GM19463 (cell line): ENCODE results near the gene HOXC4.
"Not testable (repeated sequence)": the region's sequence is repeated elsewhere in the genome, so short reads cannot be mapped to it uniquely, and the experiment has no call there.

Source experiments
- ATAC-seq: cut with Tn5 transposase; IDR thresholded peaks from one replicate; pipeline ENCODE4 v1.9.1; 2021; ENCODE audit warnings: mild to moderate bottlenecking, moderate library complexity; ENCODE audit not compliant: unreplicated experiment

Gene HOXC4

DNA sequence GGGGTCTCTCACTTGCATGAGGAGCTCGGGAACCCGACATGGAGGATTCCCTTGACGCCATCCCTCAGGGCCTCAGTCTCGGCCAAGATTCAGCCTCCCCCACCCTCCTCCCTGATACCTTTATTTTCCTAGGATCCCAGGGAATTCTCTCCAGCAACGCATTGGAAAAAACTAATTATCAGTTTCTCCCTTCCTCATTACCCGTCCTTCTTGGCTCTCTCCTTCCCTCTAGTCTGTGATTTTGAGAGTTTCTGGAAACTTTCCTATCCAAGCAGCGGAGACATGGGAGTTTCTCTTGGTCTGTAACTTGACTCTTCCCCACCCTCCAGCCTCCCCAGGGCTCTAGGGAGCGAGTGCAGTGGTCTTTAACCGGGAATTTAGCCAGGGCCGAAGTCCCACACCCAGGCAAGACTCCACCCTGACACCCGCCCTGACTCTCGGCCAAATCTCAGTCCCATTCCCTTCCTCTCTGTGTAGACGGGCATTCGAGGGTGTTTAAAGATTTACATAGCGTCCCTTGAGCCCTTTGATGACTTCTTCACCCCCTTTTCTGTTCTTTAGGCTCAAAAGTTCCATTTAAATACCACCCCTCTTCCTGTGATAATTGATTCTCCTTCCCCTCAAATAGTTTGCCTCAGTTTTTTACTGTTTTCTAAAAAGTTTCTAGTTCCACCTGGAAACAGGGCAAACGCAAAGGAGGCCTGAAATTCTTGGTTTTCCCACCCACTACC is 14.1 kb upstream of the HOXC4 start:
- ATAC-seq: no peak

DNA sequence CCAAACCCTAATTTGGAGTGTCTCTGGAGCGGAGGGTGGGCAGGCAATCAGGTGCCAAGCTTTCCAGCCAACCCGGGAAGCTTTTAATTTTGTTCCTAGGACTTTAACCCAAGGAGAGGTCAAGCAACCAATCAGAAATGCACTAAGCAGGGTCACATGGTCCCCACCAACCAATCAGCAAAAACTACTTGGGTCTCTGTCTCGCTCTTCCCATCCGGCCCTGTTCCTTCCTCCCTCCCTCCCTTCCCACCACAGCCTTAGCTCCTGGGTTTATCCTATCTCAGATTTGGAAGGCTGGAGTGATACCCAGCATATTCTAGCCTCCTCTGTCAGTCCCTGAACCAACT is 13.5 kb upstream of the HOXC4 start:
- ATAC-seq: no peak

DNA sequence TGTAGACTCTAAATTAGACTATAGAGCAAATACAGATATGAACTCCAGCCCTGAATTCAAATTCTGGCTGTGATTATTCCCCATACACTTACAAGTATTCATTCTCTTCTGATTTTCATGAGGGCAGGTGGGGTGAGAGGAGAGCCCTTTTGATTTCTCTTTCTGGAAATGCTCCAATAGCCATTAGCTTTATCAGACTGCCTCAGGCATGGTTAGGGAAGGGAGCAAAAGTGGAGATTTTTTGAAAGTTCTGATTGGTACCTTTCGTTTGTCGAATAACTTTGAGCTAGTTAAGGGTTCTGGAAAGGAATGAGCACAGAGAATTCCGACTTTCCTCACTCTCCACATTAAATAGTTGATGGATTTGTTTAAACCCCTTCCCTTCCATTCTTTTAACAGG is 13.0 kb upstream of the HOXC4 start:
- ATAC-seq: no peak

DNA sequence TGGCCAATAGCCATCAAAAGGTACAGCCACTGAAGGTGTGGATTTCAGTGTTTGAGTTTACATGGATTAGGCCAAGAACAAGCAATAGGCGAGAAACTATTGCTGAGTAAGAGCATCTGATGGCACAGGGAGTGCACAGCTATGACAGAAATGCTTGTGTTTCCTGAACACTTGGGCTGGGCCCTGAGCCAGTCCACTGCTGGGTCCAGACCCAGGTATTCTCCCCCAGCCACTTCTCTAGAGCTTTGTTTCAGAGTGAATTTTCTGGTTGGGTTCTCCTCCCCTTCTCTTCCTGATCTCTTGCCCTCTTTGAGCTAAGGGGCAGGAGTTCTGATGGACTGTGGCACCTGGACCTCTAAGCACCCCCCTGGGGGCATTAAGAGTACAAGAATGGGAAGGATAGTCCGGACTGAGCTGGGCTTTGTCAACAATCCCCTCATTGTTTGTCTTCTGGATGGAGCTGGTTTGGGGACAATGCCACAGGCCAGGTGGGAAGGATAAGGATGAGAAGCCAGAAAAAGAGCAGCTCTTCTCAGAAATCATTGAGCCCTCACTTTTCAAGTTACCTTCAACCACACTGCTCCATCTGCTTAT is 12.4 kb upstream of the HOXC4 start:
- no peak for ATAC-seq

DNA sequence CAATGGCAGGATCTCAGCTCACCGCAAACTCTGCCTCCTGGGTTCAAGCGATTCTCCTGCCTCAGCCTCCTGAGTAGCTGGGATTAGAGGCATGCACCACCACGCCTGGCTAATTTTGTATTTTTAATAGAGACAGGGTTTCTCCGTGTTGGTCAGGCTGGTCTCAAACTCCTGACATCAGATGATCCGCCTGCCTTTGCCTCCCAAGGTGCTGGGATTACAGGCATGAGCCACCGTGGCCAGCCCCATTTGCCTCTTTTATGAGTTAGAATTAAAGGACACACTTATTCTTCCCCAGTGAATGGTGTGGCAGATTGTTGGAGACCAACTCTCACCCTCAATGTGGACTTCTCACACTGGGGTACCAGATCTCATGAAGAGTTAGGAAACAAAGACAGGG is 11.6 kb upstream of the HOXC4 start:
- ATAC-seq: not testable (repeated sequence)

DNA sequence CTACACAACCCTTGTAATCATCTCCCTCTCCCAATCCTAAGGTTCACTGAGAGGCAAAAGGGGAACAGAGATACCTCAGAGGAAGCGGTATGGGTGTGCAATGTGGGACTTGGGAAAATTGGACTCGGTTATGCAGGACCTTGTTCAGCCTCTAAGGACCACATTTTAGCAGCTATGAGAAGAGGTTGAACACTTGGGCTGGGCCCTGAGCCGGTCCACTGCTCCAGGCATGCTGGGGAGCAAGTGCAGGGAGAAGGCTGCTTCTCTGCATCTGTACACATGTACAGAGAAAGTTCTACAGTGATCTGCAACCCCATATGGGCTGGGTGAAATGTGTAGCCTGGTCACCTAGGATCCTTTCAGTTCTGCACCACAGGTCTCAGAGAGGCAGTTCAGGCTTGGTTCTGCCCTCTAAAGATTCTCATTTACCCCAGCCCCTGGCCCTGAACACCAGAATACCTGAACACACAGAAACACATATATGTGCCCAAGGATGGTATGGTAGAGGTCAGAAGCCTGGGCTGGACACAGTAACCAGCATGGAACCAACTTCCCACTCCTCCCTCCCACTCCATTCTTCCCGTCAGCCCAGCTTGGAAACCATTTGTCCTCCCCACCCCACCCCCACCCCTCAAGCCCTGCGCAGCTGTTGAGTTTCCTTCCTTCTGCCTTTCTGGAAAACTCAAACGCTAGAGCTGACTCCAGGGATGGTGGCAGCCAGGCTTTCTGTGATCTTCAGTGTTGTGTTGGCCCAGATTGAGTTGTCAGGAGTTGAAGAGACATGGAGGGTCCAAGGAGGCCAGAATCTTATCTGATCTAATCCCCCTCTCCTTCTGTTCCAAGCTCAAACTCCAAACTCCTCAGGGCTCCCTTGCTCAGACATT is 10.4 kb upstream of the HOXC4 start:
- ATAC-seq: no peak

DNA sequence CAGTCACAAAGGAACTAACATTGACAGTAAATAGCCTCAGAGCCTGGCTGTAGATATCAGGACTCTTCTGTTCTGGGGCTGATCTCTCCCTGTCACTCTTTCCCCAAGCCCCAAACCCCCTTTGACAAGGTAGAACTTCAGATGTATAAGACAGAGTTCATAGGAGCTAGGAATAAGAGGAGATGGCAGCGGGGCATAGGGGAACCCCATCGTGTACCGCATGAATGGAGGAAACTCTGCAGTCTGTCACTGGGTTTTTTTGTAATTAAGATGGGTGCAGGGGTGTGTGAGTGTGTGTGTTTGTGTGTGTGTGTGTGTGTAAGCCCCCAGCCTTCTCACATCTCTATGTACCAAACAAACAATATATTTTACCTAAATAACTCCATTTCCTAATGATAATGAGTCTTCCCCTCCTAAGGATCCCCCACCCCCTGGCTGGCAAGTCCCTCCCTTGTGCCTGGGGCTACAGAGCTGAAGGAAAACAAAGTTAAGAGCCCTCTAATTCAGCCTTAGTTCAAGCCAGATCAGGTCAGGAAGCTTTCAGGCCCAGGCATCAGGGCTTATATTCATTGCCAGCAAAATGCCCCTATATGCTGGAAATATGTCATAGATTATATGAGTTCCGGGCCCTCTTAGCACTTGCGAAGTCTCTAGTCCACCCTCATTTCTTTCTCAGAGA is 9.1 kb upstream of the HOXC4 start:
- ATAC-seq: no peak

DNA sequence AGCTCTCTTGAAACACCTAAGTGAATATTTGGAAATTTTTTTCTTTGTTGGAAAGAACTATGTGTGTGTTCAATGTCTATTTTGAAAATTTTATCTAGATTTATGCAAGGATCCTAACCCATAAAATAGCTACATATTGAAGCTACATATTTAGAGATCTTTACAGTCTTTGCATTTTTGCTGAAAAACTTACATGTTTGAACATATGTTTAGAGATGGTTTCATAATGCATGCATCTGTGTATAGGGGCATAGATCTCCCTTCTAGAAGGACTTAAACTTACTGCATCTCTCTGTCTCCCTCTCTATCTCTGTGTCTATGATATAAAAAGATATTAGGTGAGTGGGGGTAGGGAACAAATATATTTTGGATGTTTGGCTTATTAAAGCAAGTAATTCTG is 8.2 kb upstream of the HOXC4 start:
- no peak for ATAC-seq

DNA sequence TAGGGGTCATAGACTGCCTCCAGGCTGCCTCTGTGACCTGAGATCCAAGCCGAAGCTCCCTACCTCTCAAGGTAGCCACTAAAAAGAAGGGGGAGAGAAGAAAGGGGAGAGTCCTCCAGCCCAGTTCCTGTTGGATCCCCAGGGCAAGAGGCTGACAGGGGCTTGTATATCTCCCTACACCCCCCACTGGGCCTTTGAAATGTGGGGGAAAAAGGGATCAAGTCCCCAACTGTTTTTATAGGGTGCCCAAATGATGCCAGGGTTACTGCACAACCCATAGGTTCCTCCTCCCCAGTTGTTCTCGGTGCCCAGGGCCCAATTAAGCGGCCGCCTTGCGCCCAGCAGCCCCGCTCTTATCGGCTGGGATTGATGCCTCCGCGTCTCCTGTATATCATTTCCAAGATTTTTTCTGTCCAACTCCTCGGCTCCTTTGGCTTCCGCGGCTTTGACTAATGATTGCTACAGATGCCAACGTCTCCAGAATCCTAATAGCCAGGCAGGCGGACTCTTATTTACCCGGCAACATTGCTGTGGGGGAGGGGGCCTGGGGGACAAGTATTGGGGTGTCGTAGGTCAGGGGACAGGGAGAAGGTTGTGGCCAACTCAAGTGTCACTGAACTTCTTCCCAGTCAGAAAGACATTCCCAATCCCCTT is 7.6 kb upstream of the HOXC4 start:
- ATAC-seq: no peak

DNA sequence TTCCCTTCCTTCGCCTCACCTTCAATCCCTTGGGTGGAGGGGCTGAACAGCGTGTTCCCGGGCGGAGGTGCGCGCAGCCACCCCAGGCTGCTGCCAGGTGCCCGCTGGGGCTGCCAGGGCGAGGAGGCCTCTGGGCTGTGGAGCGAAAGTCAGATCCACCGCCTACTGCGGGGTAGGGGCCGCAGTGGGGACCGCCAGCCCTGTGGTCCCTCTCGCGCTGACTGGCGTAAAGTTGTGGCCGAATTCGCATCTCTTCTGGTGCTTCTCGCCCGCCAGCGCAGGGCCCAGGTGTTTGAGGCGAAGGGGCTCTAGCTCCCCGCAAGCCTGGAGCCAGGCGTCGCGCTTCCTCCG is 6.9 kb upstream of the HOXC4 start:
- no peak for ATAC-seq

DNA sequence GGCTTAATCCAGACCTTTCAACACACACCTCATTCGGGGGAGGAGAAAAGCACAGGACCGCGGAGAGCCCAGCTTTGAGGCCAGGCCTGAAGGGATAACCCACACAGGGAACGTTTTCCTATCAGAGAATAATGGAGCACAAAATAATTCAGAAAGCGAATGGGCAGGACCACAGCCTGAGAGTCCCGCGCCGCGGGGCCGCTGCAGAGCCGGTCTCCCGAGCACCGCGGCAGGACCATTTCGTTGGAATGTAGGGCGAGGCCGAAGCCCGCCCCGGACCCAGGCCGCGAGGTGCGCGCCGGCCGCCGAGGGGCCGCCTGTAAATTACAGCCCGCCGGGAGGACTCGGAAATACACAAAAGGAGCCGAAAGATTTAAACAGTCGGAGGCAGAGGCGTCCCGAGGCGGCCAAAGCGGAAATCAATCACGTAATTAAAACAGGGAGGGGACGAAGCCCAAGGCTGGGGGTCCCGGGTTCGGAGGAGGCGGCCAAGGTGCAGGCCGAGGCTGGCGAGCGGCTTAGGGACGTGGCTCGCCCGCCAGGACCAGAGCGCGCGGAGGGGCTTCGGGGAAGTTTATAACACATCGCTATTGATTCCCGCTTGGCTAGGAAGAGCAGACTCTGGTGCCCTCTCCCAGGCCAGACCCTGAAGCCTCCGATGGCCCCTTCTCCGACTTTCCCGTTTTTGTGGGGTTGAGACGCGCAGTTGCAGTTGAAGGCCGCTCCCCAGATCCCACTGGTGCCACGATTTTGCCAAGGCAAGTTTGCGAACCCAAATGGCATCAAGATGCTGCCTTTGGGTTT is 6.3 kb upstream of the HOXC4 start:
- ATAC-seq: no peak

DNA sequence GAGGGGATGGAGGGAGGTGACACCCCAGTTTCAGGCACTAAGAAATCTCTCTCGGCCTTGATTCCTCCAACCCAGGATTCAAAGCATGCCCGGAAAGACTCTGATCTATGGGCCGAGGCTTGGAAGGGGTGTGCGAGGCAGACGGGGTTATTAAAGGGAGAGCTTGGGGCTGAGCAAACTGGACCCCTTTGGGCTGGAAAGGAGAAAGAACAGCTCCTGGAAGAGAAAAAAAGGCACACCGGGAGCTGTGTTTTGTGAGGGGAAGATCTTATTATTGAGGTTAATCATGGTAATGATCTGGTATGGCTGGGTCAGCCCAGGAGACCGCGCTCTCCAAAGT is 5.7 kb upstream of the HOXC4 start:
- ATAC-seq: no peak

DNA sequence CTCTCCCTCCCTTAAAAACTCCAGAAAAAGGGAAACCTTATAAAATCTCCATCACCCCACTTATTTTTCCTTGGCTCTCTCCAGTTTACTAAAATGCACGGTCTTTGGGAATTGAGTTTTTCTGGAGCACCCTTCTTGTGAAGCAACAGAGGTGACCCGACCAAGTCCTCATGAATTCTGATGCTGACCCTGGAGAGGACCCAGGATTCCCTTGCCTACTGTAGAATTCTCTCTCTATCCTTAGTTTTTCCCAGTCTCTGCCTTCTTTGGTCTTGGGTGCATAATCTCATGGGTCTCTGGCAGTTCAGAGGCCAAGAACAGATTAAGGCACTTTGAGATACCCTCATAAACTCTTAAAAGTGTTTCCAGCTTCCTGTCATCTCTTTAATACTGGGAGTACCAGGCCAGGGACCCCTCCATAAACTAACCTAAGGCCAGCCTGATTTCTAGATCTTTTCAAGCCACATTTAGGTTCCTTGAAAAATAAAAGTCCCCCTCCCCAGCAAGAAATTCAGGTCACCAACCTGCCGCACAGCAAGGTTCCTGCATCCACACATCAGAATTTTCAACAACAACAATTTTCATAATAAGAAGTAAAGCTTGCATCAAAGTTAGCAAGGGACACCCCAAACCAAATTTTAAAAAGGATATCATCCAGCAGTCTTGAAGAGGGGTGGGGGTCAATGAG is 5.1 kb upstream of the HOXC4 start:
- ATAC-seq: no peak

DNA sequence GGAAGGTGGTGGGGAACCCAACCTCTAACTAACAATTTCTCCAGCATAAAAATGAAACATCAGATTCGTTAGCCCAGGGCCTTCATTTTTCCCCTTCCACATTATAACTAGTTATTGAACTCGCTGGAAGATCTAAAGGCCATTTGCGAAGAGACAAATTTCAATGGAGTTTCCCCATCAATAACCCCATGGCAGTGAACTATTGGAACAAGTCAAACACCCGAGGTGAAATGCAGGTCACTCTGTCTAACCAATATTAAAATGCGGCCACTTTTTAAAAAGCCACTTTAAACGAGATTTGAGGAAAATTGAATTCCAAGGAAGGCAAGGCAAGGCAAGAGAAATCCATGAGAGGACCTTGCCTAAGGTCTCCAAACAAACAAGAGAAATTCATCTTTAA is 4.5 kb upstream of the HOXC4 start:
- ATAC-seq: no peak

DNA sequence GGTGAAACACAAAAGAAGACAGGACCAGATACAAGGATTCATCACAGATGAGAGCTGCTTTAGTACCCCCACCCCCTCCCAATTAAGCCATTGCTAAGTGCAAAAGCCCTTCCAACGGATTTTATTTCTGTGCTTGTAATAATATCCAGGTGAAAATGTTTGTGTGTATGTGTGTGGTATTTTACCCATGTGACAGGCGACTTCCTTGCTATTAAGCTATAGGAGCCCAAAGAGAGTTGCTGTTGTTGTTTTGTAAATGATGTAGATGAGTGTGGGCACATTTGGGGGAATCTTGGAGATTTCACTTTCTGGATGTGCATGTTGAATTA is 3.2 kb upstream of the HOXC4 start:
- no peak for ATAC-seq

DNA sequence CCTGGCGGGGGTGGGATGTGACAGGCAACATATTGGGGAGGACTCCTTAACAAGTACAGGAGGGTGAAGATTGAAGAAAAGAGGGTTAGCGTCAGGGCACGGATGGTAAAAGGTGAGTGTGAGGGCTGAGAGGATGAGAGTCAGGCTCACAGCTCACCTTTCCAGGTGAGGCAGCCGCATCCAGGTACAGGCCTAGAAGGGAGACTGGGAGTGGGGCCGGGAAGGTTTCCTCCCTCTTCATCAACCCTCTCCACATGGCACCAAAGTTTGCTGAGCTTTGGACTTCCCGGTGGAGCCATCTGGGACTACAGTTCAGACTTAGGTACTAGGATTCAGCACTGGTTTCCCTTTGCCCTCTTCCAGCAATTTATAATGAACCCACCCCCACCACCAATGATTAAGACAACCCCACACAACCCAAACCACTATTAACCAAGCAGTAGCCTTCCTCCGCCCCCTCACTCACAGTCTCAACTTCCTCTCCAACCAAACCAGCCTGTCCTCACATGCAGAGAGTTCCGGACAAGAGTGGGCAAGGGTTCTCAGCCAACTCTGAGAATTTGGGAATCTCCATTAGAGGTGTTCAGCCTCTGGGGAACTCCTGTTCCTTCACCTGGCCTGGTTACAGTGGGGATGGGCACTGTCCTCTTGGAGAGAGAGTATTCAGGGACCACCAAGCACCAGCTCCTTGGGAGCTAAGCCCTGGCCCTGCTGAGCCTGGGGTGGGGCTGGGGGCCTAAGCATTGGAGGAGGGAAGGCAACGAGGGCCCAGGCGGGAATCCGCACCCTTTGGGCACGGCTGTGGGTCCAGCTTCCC is 2.4 kb upstream of the HOXC4 start:
- no peak for ATAC-seq

DNA sequence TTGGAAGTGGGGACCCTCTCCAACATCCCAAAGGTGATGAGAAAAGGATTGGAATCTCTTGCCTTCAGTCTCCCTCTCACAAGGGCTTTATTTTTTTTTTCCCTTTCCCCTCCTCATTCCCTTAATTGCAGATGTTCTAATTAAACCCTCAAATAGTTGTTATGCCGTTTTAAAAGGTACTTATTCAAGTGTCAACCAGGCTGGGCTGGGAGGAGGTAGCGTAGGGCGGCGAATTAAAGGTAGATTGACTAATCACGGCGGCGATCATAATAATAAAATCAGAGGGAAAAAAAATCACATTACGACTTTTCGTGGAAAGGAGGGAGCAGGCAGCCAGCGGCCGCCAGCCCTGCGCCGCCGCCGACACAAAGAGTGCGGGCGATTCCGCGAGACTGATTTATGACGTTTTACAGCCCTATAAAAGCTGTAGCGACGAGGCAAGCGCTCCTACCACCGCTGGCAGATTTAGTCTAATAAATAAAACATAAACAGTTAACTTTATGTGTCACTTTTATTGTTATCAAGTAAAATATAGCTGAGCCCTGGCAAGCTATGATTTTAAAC is 1.7 kb upstream of the HOXC4 start:
- no peak for ATAC-seq

DNA sequence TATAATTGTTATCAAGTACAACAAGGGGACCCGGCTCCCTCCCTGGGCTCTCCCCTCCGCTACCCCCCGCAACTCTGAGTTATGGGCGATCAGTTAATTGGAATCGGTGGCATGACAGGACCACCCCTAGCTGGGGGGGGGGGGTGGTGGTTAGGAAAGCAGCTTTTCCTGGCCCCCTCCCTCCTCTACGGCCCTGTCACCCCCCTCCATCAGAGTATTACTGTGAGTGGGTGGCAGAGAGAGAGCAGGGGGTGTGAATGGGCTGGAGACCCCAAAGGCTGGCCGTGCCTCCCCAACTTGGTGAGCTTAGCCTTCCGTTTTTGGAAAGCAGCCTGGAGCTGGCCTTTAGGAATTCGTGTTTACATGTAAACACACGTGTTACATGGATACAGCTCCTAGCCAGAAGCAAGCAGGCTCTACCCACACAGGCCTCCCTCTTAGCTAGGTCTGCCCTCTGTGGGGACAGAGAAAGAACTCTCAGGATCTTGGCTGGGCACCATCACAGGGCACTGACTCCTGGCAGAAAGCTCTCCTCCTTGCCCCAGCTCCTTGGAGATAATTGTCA is 1.1 kb upstream of the HOXC4 start:
- no peak for ATAC-seq
